Raji (cell line): ENCODE measurements around the gene CYSRT1.
A peak's percentile ranks its signal among the peaks of the same experiment; 100 is the strongest.

Source experiments
- POLR2A ChIP-seq: IDR thresholded peaks from 2 replicates; pipeline ENCODE4 v1.6.1; 2011; ENCODE audit warnings: low read depth, low read length, control low read depth; ENCODE audit not compliant: insufficient read depth

The CYSRT1 gene

GRCh38 chr9:137215196-137215986 lies 9.6 kb upstream of the CYSRT1 start:
- no peak for TF ChIP-seq POLR2A

GRCh38 chr9:137216188-137216965 lies 8.6 kb upstream of the CYSRT1 start:
- TF ChIP-seq POLR2A: no peak

DNA sequence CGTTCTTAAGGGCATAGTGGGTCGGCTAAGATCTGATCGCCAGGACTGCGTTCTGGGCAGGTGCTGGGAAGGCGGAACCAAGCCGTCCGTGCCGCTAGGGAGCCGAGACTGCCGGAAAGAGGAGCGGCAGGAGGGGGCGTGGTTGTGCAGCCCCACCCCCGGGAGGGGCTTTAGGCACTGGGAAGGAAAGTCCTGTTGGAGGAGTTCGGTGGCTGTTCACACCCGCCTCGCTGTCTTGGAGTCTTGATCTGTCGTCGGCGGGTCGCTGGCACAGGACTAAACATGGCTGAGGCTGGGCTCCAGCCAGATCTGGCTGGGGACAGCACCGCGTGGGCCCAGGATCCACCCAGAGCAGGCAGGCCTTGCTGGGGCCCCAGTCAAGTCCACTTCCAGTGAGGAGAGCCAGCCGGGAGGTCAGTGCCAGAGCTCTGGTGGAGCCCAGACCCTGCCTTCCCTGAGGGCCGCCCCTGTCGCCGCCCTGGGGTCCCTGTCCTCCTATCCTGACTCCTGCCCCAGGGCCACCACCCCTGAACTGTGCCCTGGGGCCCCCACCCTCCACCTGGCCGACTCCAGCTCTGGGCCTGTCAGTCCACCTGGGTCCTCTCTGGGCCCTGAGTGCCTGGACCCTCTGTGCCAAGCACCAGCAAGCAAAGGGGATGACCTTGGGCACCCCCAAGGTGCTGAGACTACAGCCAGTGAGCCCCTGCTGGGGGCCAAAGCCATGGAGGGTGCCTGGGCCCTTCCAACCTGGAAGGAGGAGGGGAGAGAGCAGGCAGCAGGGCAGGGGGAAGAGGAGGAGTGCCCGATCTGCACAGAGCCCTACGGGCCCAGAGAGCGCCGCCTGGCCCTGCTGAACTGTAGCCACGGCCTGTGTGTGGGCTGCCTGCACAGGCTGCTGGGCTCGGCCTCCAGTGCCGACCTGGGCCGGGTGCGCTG lies 7.4 kb upstream of the CYSRT1 start:
- no peak for TF ChIP-seq POLR2A

DNA sequence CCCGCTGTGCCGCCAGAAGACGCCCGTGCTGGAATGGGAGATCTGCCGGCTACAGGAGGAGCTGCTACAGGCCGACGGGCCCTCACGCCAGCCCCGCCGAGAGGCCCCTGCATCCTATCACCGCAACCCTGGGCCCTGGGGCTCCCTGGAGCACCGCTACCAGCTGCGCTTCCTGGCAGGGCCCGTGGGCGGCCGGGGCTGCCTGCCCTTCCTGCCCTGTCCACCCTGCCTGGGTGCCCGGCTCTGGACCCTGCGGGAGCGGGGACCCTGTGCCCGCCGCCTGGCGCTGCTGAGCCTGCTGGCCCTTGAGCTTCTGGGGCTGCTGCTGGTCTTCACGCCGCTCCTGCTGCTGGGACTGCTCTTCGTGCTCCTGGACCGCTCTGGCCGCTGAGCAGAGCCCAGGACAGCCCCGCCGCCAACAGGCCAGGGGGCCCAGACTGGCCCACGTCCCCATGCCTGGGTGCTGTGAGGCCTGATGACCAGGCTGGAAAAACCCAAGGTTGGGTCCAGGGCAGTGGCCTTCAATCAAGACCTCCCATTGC lies 6.7 kb upstream of the CYSRT1 start:
- no peak for TF ChIP-seq POLR2A

GRCh38 chr9:137218754-137219271 lies 6.2 kb upstream of the CYSRT1 start:
- no peak for TF ChIP-seq POLR2A

GRCh38 chr9:137219757-137220316 lies 5.1 kb upstream of the CYSRT1 start:
- no peak for TF ChIP-seq POLR2A

- no peak for TF ChIP-seq POLR2A
Observed at GRCh38 chr9:137220317-137221094, 4.5 kb upstream of the CYSRT1 start.

GRCh38 chr9:137221095-137221505 lies 3.9 kb upstream of the CYSRT1 start:
- TF ChIP-seq POLR2A: no peak

GRCh38 chr9:137221506-137222111 lies 3.4 kb upstream of the CYSRT1 start:
- no peak for TF ChIP-seq POLR2A

- TF ChIP-seq POLR2A: no peak
Observed at GRCh38 chr9:137222190-137223077, 2.5 kb upstream of the CYSRT1 start, which contains the start of gene RNF208. TSS of gene RNF208 (minus strand) at chr9:137222240. CDS start at chr9:137221212, 1,028 bp downstream.

GRCh38 chr9:137223078-137223970 lies 1.6 kb upstream of the CYSRT1 start:
- TF ChIP-seq POLR2A: peak; percentile 81
